ENCODE data around the gene ZCCHC14. TPM values are rescaled to one million over a fixed set of nuclear protein-coding genes. Genes with fewer than 3 reads are reported as not detected.

Gene ZCCHC14
- total RNA-seq (2022; extraction: Qiagen RNA extraction) = 7.0 to 8.5 TPM (median 8.3 TPM) in 5 replicates

GRCh38 chr16:87492721-87493607 lies at the start of gene ZCCHC14:
TSS of gene ZCCHC14 (minus strand) at chr16:87493024. CDS start at chr16:87492238, 786 bp downstream.

DNA sequence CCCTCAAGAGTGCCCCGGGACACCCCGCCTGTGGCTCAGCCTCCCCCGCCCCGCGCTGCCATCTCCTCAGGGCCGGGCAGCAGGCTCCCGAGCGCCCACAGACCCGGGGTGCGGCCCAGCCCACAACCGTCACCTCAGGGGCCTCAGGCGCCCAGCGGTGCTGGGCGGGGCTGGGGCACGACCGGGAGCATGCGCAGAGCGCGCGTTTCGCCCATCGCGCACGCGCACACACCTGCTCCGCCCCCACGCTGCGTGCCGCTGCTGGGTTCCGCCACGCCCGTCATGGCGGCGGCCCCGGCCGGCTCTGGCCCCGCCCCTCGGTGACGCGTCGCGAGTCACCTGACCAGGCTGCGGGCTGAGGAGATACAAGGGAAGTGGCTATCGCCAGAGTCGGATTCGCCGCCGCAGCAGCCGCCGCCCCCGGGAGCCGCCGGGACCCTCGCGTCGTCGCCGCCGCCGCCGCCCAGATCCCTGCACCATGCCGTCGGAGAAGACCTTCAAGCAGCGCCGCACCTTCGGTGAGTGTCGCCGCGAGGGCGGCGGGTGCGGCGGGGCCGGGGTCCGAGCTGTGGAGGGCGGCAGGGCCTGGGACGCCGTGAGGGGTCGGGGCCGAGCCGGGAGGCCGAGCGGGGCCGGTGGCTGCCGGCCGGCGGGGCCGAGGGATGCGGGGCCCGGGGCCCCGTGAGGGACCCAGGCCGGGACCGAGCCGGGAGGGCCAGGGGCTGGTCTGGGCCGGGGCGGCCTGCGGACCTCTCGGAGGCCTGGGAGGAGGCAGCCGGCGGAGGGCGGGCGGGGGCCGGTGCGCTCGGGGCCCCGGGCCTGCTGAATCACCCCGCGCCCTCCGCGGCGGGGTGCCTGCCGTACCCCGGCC lies 100.6 kb downstream of the ZCCHC14 start, which contains the start of gene MAP1LC3B:
Gene MAP1LC3B (plus strand): TSS at position 387 of the 871 bp plus-strand sequence. CDS start 92 bp downstream, at position 479.

GRCh38 chr16:87383505-87384161 lies 109.2 kb downstream of the ZCCHC14 start, which contains the start of gene FBXO31:
TSS of gene FBXO31 (minus strand) at chr16:87383776. CDS start at chr16:87383744, 32 bp downstream.

Other genes with a start within 250 kb of the ZCCHC14 start
- 3.9 to 7.7 TPM (median 7.3 TPM) in 5 replicates for gene C16orf95, start 175.6 kb downstream of the ZCCHC14 start, total RNA-seq (2022; extraction: Qiagen RNA extraction)
- 20.1 to 28.2 TPM (median 27.0 TPM) in 5 replicates for gene FBXO31, start 109.2 kb downstream of the ZCCHC14 start, total RNA-seq (2022; extraction: Qiagen RNA extraction)
- gene MAP1LC3B, start 100.7 kb downstream of the ZCCHC14 start, total RNA-seq (2022; extraction: Qiagen RNA extraction) = 74.4 to 102 TPM (median 82.7 TPM) in 5 replicates
- 1.4 to 2.3 TPM (median 1.9 TPM) in 5 replicates for gene JPH3, start 109.5 kb upstream of the ZCCHC14 start, total RNA-seq (2022; extraction: Qiagen RNA extraction)

Measured in A549 treated with AZD2906 at 1 μM for 4 hours (cell line).